ENCODE results near the gene TMEM131L.

The TMEM131L gene

DNA sequence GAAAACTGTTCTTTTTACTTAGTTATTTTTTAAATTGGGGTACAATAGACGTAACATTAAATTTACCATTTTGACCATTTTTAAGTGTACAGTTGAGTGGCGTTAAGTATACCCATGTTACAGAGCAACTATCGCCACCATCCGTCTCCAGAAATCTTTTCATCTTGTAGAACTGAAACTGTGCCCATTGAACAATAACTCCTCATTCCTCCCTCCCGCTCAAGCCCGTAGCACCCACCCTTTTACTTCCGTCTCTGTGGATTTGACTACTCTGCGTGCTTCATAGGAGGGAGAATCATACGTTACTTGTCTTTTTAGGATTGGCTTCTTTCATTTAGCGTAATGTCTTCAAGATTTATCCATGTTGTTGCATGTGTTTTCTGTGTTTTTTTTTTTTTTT is 55.3 kb downstream of the TMEM131L start:
- H3K79me2 ChIP-seq (ENCODE audit: control insufficient read depth, low read length), result peaks cover 100% of the 10 kb centered on the region
- H3K4me1 ChIP-seq (ENCODE audit: control insufficient read depth, low read length), result peaks cover 99% of the 10 kb centered on the region
- peaks cover 73% of the 10 kb centered on the region for H3F3A ChIP-seq (ENCODE audit: control insufficient read depth, insufficient read depth)
- peak overlapping the region; percentile 42 for H3K4me3 ChIP-seq (ENCODE audit: low read length)
- H4K20me1 ChIP-seq (ENCODE audit: control insufficient read depth, insufficient read depth, low read depth, low read length), result peaks cover 64% of the 10 kb centered on the region
- no peaks in the 10 kb centered on the region for H3K9me2 ChIP-seq (replicated peaks; ENCODE audit: control insufficient read depth, low read length)
- peak overlapping the region; percentile 65 for H3K4me2 ChIP-seq (ENCODE audit: low read length)
- H3K27me3 ChIP-seq (ENCODE audit: control insufficient read depth, low read length), result no peaks in the 10 kb centered on the region
- peaks cover 96% of the 10 kb centered on the region for H3K36me3 ChIP-seq (ENCODE audit: control insufficient read depth, low read length)
- TF ChIP-seq, protein P1, sequence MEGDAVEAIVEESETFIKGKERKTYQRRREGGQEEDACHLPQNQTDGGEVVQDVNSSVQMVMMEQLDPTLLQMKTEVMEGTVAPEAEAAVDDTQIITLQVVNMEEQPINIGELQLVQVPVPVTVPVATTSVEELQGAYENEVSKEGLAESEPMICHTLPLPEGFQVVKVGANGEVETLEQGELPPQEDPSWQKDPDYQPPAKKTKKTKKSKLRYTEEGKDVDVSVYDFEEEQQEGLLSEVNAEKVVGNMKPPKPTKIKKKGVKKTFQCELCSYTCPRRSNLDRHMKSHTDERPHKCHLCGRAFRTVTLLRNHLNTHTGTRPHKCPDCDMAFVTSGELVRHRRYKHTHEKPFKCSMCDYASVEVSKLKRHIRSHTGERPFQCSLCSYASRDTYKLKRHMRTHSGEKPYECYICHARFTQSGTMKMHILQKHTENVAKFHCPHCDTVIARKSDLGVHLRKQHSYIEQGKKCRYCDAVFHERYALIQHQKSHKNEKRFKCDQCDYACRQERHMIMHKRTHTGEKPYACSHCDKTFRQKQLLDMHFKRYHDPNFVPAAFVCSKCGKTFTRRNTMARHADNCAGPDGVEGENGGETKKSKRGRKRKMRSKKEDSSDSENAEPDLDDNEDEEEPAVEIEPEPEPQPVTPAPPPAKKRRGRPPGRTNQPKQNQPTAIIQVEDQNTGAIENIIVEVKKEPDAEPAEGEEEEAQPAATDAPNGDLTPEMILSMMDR (IDR thresholded peaks at IDR 0.05; ENCODE audit: low read depth, low read length, poor library complexity, severe bottlenecking), result no peak
- no peak for TF ChIP-seq EZH2phosphoT487 (IDR thresholded peaks at IDR 0.05; ENCODE audit: borderline replicate concordance, low read length)
- H3K9me3 ChIP-seq (ENCODE audit: control insufficient read depth, insufficient read depth, low read length), result no peaks in the 10 kb centered on the region
- H3K27ac ChIP-seq (ENCODE audit: low read depth, low read length), result peak overlapping the region; percentile 67

DNA sequence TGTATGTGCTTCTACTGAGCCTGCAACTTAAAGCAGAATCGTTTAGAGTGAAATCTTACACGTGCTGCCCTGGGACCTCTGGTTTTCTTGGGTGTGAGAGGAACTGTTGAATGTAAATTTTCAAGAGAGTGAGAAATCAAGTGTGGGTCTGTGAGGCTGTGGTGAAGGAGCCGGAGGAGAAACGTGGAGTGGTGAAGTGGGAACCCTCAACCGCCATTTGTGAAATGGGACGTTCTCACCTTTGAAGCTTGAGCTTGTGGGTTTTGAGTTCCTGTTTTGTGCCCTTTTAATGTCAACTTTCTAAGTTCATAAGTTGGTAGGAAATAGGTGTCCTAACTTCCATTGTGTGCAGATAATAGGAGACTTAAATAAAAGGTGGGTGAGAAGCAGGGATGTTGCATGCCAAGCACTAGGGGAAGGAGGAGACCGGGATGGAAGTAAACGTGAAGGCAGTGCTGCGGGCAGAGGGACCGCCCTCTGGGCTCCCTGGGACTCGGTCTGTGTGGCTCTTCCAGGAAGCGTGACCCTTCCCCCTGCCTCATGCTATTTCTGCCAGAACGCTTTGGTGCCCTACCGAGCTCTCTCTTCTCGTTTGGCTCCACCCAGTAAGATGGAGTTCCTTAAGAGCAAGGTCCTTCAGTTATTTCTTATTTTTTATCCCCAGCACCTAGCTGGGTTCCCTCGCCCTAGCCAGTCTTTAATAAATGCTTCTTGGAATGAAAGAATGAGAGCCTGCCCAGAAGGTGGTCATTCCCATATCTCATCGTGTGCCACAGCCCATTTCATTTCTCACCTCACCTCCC is 56.0 kb downstream of the TMEM131L start:
- Histone ChIP-seq H3K27ac (ENCODE audit: low read depth, low read length) (peak overlapping the region; percentile 67), H3F3A (ENCODE audit: control insufficient read depth, insufficient read depth) (peaks cover 72% of the 10 kb centered on the region), H3K9me2 (replicated peaks; ENCODE audit: control insufficient read depth, low read length) (no peaks in the 10 kb centered on the region), H3K4me1 (ENCODE audit: control insufficient read depth, low read length) (peaks cover 100% of the 10 kb centered on the region), H4K20me1 (ENCODE audit: control insufficient read depth, insufficient read depth, low read depth, low read length) (peaks cover 66% of the 10 kb centered on the region), H3K27me3 (ENCODE audit: control insufficient read depth, low read length) (no peaks in the 10 kb centered on the region), H3K79me2 (ENCODE audit: control insufficient read depth, low read length) (peaks cover 100% of the 10 kb centered on the region), H3K9me3 (ENCODE audit: control insufficient read depth, insufficient read depth, low read length) (no peaks in the 10 kb centered on the region), H3K4me3 (ENCODE audit: low read length) (peak overlapping the region; percentile 42), H3K36me3 (ENCODE audit: control insufficient read depth, low read length) (peaks cover 97% of the 10 kb centered on the region), H3K4me2 (ENCODE audit: low read length) (peak overlapping the region; percentile 65)
- TF ChIP-seq, protein P1 (IDR thresholded peaks at IDR 0.05; ENCODE audit: low read depth, low read length, poor library complexity, severe bottlenecking), result no peak
- TF ChIP-seq EZH2phosphoT487 (IDR thresholded peaks at IDR 0.05; ENCODE audit: borderline replicate concordance, low read length), result no peak

DNA sequence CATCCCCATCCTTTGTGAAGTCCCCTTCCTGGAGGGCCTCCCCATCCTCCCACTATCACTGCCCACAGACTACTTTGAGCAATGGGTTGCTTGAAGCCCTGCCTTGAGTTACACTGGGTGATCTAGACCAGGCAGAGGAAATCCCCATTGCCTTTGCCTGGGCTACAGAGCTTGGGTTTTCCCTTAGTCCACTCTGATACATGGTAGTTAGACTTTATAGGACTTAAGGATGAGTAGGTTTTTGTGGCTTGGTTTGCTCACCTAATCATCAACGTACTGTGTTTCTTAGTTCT is 56.6 kb downstream of the TMEM131L start:
- peaks cover 66% of the 10 kb centered on the region for H4K20me1 ChIP-seq (ENCODE audit: control insufficient read depth, insufficient read depth, low read depth, low read length)
- peak overlapping the region; percentile 67 for H3K27ac ChIP-seq (ENCODE audit: low read depth, low read length)
- no peaks in the 10 kb centered on the region for H3K9me3 ChIP-seq (ENCODE audit: control insufficient read depth, insufficient read depth, low read length)
- H3K4me1 ChIP-seq (ENCODE audit: control insufficient read depth, low read length), result peaks cover 100% of the 10 kb centered on the region
- no peak for TF ChIP-seq EZH2phosphoT487 (IDR thresholded peaks at IDR 0.05; ENCODE audit: borderline replicate concordance, low read length)
- TF ChIP-seq, protein P1 (IDR thresholded peaks at IDR 0.05; ENCODE audit: low read depth, low read length, poor library complexity, severe bottlenecking), result no peak
- peaks cover 97% of the 10 kb centered on the region for H3K36me3 ChIP-seq (ENCODE audit: control insufficient read depth, low read length)
- no peaks in the 10 kb centered on the region for H3K27me3 ChIP-seq (ENCODE audit: control insufficient read depth, low read length)
- peak overlapping the region; percentile 65 for H3K4me2 ChIP-seq (ENCODE audit: low read length)
- H3K79me2 ChIP-seq (ENCODE audit: control insufficient read depth, low read length), result peaks cover 100% of the 10 kb centered on the region
- H3F3A ChIP-seq (ENCODE audit: control insufficient read depth, insufficient read depth), result peaks cover 67% of the 10 kb centered on the region
- H3K4me3 ChIP-seq (ENCODE audit: low read length), result peak overlapping the region; percentile 42
- no peaks in the 10 kb centered on the region for H3K9me2 ChIP-seq (replicated peaks; ENCODE audit: control insufficient read depth, low read length)
